Measurements from ENCODE around the gene CLDN11.

Gene CLDN11

GRCh38 chr3:170418422-170419398, at the start of gene CLDN11:
TSS of gene CLDN11 (plus strand) at chr3:170418868. CDS start at chr3:170419067, 199 bp downstream.
- DNase-seq (ENCODE audit: low read depth) = peak; percentile 77

GRCh38 chr3:170368921-170369320, 49.7 kb upstream of the CLDN11 start:
- peak; percentile 43 for DNase-seq (ENCODE audit: low read depth)

- no peak for DNase-seq (ENCODE audit: low read depth)
Measured at GRCh38 chr3:170372190-170372879, 46.3 kb upstream of the CLDN11 start.

DNA sequence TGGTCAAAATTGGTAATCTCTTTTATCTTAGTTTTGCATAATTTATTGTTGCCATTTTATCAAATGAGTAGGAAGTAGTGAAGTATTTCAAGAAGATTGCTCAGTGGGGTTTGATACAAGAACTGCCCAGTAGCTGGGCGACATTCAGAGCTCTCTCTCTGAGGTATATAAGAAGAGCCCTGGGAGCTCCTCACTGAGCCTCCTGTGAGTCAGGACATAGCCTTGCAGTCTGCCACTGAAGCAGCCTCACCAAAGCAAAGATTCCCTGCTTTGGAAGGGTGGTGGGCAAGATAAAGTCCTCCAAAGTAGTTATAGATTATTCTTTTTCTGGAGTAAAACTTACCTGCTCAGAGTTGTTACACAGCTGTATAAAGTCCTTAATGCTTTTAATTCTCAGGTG, 35.1 kb upstream of the CLDN11 start:
- peak; percentile 54 for DNase-seq (ENCODE audit: low read depth)

DNA sequence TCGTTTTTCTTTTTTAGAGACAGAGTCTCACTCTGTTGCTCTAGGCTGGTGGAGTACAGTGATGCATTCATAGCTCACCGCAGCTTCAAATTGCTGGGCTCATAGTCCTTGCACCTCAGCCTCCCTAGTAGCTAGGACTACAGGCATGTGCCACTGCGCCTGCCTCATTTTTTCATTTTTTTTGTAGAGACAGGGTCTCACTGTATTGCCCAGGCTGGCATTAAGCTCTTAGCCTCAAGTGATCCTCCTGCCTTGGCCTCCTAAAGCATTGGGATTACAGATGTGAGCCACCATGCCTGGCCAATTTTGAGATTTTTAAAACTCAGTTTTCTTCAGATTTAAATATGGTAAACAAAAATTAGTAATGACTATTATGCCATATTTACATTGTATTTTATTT, 32.2 kb upstream of the CLDN11 start:
- DNase-seq (ENCODE audit: low read depth) = no peak

DNA sequence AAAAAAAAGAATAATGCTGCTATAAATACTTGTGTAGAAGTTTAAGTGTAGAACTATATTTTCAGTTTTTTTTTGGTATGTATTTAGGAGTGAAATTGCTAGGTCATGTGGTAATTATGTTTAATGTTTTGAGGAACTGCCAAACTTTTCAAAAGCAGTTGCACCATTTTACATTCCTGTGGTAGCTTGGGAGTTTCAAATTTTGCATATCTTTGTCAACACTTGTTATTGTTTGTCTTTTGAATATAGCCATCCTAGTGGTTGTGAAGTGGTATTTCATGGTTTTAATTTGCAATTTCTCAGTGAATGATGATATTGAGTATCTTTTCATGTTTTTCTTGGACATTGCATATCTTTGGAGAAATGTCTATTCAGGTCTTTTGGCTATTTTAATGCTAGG, 30.7 kb upstream of the CLDN11 start:
- DNase-seq (ENCODE audit: low read depth) = peak; percentile 38

DNA sequence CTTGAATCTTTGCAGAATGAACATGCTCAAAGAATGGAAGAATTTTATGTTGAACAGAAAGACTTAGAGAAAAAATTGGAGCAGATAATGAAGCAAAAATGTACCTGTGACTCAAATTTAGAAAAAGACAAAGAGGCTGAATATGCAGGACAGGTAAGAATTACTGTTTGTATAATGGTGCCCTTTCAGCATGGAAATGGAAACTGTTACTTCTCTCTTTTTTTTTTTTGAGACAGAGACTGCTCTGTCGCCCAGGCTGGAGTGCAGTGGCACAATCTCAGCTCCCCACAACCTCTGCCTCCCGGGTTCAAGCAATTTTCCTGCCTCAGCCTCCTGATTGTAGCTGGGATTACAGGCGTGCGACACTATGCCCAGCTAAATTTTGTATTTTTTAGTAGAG, 27.6 kb upstream of the CLDN11 start:
- DNase-seq (ENCODE audit: low read depth) = no peak

DNA sequence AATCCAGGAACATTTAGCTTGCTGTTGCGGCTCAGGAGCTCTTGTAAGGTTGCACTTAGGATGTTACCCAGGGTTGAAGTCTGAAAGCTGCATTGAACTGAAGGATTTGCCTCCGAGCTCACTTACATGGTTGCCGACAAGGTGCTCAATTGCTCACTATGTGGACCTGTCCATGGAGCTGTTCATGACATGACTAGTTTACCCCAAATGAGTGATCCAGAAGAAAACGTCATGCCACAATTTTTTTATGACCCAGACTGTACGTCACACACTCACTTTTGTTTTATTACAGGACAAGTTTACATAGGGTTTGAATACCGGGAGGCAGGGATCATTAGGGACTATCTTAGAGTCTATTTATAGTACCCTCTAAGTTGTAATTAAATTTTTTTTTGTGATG, 21.0 kb upstream of the CLDN11 start:
- no peak for DNase-seq (ENCODE audit: low read depth)

- DNase-seq (ENCODE audit: low read depth) = no peak
Measured at GRCh38 chr3:170405101-170405500, 13.6 kb upstream of the CLDN11 start.

GRCh38 chr3:170410428-170411029, 8.1 kb upstream of the CLDN11 start:
- DNase-seq (ENCODE audit: low read depth) = peak; percentile 60

DNA sequence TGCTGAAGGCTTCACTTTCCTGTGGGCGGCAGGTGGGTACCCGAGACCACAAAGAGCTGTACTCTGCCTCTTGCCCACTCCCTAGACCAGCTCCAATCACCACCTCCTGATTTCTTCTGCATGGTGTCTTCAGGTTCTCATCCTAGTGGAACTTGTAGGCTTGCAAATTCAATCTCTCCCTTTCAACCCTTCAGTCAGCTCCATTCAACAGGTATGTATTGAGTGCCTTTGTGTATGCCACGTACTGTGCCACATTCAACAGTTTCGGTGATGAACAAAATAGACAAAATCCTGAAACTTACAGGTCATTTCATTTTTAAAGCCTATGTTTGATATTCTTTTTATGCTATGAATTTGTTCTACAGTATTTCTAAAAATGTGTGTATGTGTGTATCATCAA, 5.4 kb upstream of the CLDN11 start:
- DNase-seq (ENCODE audit: low read depth) = no peak

DNA sequence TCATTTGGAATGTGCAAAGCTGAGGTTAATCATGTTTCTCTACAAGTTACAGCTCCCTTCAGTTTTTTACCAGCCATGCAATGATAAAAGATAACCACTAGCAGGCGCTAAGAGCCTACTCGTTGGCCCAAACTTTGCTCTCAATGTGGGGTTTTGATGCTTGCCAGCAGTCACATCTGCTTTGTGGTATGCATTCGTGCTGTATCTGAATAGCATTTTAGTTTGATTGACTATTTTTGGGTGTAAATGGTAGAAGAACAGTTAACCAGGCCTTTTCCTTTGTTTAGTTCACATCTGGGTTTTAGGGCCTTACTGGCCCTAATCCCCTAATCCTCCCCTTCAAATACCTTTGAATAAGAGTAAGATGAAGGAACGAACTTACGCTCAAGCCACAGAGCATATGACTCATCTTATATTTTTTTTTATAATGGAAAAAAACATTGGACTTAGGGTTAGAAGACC, 4.4 kb upstream of the CLDN11 start:
- DNase-seq (ENCODE audit: low read depth) = peak; percentile 87

DNA sequence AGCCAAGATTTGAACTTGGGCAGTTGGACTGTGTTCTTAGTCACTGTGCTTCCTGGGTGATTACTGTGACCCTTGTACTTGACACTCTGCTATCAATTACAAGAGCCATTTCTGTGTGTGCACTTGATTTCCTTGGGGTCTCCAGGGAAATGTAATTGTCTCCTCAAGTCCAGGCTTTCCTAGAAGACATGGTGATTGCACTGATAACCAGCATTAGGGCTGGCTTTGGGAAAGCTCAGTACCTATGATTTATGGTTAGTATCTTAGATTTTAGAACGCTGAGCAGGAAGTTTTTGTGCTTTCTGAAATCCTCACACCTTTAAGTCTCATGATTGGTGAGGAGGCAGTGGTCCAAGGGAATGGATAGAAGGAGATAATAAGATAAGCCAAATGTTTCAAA, 1.6 kb upstream of the CLDN11 start:
- no peak for DNase-seq (ENCODE audit: low read depth)

- peak; percentile 45 for DNase-seq (ENCODE audit: low read depth)
Measured at GRCh38 chr3:170419557-170420087, 954 bp downstream of the CLDN11 start.

GRCh38 chr3:170420307-170420821, 1.7 kb downstream of the CLDN11 start:
- peak; percentile 54 for DNase-seq (ENCODE audit: low read depth)

GRCh38 chr3:170421111-170421641, 2.5 kb downstream of the CLDN11 start:
- no peak for DNase-seq (ENCODE audit: low read depth)

DNA sequence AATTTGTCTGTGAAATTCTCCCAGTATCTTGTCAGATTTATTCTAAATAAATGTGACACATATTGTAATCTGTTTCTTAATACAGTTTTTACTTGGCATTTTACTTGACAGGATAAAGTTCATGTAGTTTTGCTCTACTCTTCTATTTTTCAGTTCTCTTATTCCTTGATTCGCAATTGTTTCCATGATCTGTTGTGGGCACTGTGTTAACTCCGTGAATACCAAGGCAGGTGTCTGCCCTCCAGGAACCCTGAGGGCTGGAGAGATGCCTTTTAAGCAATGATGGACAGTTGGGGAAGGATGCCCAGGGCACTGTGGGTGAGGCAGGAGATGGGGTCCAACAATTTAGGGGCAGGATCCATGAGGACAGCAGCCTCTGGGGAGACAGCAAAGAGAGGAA, 3.1 kb downstream of the CLDN11 start:
- no peak for DNase-seq (ENCODE audit: low read depth)

GRCh38 chr3:170423001-170423615, 4.4 kb downstream of the CLDN11 start:
- no peak for DNase-seq (ENCODE audit: low read depth)

- no peak for DNase-seq (ENCODE audit: low read depth)
Measured at GRCh38 chr3:170424879-170425278, 6.2 kb downstream of the CLDN11 start.

DNA sequence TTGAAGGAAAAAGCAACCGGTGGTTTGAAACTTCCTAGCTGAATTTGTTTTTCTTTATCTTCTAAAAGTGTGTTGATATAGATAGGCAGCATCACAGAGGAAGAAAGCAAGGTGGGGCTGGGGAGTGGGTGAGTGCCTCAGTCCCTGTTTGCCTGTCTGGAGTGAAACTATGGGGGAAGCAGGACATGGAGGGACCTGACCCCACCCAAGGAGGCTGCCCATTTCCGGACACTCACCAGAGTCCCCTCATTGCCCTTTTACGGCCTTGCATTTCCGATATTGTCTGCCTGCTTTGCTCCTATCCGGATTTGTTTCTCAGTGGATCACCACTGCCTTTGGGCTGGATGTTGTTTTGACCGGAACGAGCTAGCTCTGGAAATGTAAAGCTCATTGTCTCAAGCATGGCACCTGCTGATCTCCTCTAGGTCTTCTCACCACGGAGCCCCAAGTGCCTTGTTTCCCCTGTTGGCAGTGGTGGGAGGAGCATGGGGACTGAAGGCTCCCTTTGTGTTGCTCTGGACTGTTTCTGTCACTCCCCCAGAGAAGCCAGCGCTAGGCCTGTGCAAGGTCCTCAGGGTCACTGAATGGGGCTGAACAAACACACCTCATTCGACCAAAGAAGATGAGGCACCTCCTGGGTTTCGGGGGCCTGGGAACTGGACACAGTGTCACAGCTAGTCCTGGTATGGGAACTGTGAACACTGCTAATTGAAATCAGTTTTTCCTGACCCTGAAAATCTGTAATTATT, 7.0 kb downstream of the CLDN11 start:
- DNase-seq (ENCODE audit: low read depth) = no peak
